RWPE2 (cell line): ENCODE measurements around the gene PRR29.

Source experiments
- ATAC-seq: fragments of 200-7000 bp; cut with Tn5 transposase; 3 replicates; pipeline ENCODE4 v1.9.1; 2021; ENCODE audit warnings: low read depth
- DNase-seq: peaks from one replicate; pipeline ENCODE4 v3.0.0-alpha.2; 2020; ENCODE audit warnings: low spot score
- H3K27ac ChIP-seq: fragments of 450-650 bp; 2 replicates; pipeline ENCODE4 v1.5.1; 2017; ENCODE audit warnings: mild to moderate bottlenecking; ENCODE audit not compliant: poor library complexity, severe bottlenecking
- H3K27me3 ChIP-seq: fragments of 250-450 bp; sonication (Bioruptor Pico); 2 replicates; pipeline ENCODE4 v1.5.1; 2021; ENCODE audit warnings: mild to moderate bottlenecking, moderate library complexity; ENCODE audit not compliant: insufficient read depth, poor library complexity, severe bottlenecking
- H3K36me3 ChIP-seq: fragments of 250-450 bp; sonication (Bioruptor Pico); 2 replicates; pipeline ENCODE4 v1.5.1; 2020; ENCODE audit warnings: low read depth, mild to moderate bottlenecking, moderate library complexity
- H3K4me1 ChIP-seq: fragments of 250-450 bp; sonication (Bioruptor Pico); 2 replicates; pipeline ENCODE4 v1.5.1; 2021; ENCODE audit warnings: mild to moderate bottlenecking, moderate library complexity; ENCODE audit not compliant: insufficient read depth, poor library complexity, severe bottlenecking
- H3K4me3 ChIP-seq: fragments of 250-450 bp; sonication (Bioruptor Pico); 2 replicates; pipeline ENCODE4 v1.5.1; 2021; ENCODE audit warnings: mild to moderate bottlenecking, moderate library complexity; ENCODE audit not compliant: severe bottlenecking
- H3K9me3 ChIP-seq: fragments of 250-450 bp; sonication (Bioruptor Pico); 2 replicates; pipeline ENCODE4 v1.5.1; 2021; ENCODE audit warnings: mild to moderate bottlenecking, moderate library complexity; ENCODE audit not compliant: severe bottlenecking
- CTCF ChIP-seq: fragments of 450-650 bp; IDR thresholded peaks from one replicate; pipeline ENCODE4 v1.5.1; 2017; ENCODE audit warnings: mild to moderate bottlenecking, moderate library complexity; ENCODE audit not compliant: poor library complexity, severe bottlenecking

Gene PRR29

GRCh38 chr17:63998050-63998720 lies at the start of gene PRR29:
PRR29 (plus strand) TSS chr17:63998351; CDS start chr17:63998365, 14 bp downstream.
- no peak for TF ChIP-seq CTCF

GRCh38 chr17:63948521-63948920 lies 49.6 kb upstream of the PRR29 start:
- no peaks in the 10 kb centered on the region for H3K4me1 ChIP-seq
- H3K36me3 ChIP-seq, result no peaks in the 10 kb centered on the region
- H3K9me3 ChIP-seq, result no peaks in the 10 kb centered on the region
- TF ChIP-seq CTCF, result no peak
- DNase-seq (no peak), ATAC-seq (no peak)
- no peaks in the 10 kb centered on the region for H3K27me3 ChIP-seq
- H3K4me3 ChIP-seq, result no peak overlapping the region
- H3K27ac ChIP-seq, result no peak overlapping the region

More at GRCh38 chr17:63998050-63998720, at the start of gene PRR29:
- no peaks in the 10 kb centered on the region for H3K36me3 ChIP-seq
- no peak within 1 kb of the TSS for H3K27ac ChIP-seq
- peak within 1 kb of the TSS; percentile 46 for H3K4me3 ChIP-seq
- H3K4me1 ChIP-seq, result no peaks in the 10 kb centered on the region
- DNase-seq, result peak; percentile 77
- ATAC-seq, result peak; percentile 77
- no peaks in the 10 kb centered on the region for H3K27me3 ChIP-seq
- no peaks in the 10 kb centered on the region for H3K9me3 ChIP-seq

GRCh38 chr17:63949576-63950250 lies 48.4 kb upstream of the PRR29 start:
- no peak for TF ChIP-seq CTCF
- no peak overlapping the region for H3K4me3 ChIP-seq
- no peak for ATAC-seq

GRCh38 chr17:63950940-63951907 lies 46.9 kb upstream of the PRR29 start:
- DNase-seq (no peak), ATAC-seq (peak; percentile 60)
- no peak overlapping the region for H3K4me3 ChIP-seq
- no peaks in the 10 kb centered on the region for H3K27me3 ChIP-seq
- no peak overlapping the region for H3K27ac ChIP-seq
- H3K36me3 ChIP-seq, result no peaks in the 10 kb centered on the region
- no peaks in the 10 kb centered on the region for H3K4me1 ChIP-seq
- no peaks in the 10 kb centered on the region for H3K9me3 ChIP-seq
- peak; percentile 62 for TF ChIP-seq CTCF

More at GRCh38 chr17:63949576-63950250, 48.4 kb upstream of the PRR29 start:
- Histone ChIP-seq H3K4me1 (no peaks in the 10 kb centered on the region), H3K27ac (no peak overlapping the region), H3K27me3 (no peaks in the 10 kb centered on the region), H3K9me3 (no peaks in the 10 kb centered on the region), H3K36me3 (no peaks in the 10 kb centered on the region)
- no peak for DNase-seq
